Lower lobe of right lung (tissue), 2 donors: ENCODE measurements around the gene UNC5C. TPM values are rescaled to one million over a fixed set of nuclear protein-coding genes. Genes with fewer than 3 reads are reported as not detected.
A peak's percentile ranks its signal among the peaks of the same experiment; 100 is the strongest.
"Not testable (repeated sequence)": the region's sequence is repeated elsewhere in the genome, so short reads cannot be mapped to it uniquely, and the experiment has no call there.

Source experiments
- ATAC-seq, 2 donors: fragments of 200-7000 bp; cut with Tn5 transposase; one replicate each; pipeline ENCODE4 v1.9.1; 2020 to 2022; ENCODE audit warnings: mild to moderate bottlenecking in 2 of 2, moderate library complexity in 2 of 2
- DNase-seq: peaks from one replicate; pipeline ENCODE4 v3.0.0-alpha.2; 2020
- H3K27ac ChIP-seq: fragments of 200-600 bp; one replicate; pipeline ENCODE4 v1.8.0; 2022
- H3K27me3 ChIP-seq: fragments of 200-600 bp; one replicate; pipeline ENCODE4 v1.8.0; 2022; ENCODE audit warnings: low read depth
- H3K36me3 ChIP-seq: fragments of 200-600 bp; one replicate; pipeline ENCODE4 v1.8.0; 2022; ENCODE audit warnings: mild to moderate bottlenecking
- H3K4me1 ChIP-seq: fragments of 200-600 bp; one replicate; pipeline ENCODE4 v1.8.0; 2022
- H3K4me3 ChIP-seq: fragments of 200-600 bp; one replicate; pipeline ENCODE4 v1.8.0; 2022; ENCODE audit warnings: mild to moderate bottlenecking
- H3K9me3 ChIP-seq: fragments of 200-600 bp; one replicate; pipeline ENCODE4 v1.8.0; 2022
- CTCF ChIP-seq: fragments of 200-600 bp; IDR thresholded peaks from one replicate; pipeline ENCODE4 v1.8.0; 2022; ENCODE audit warnings: antibody characterized with exemption, mild to moderate bottlenecking
- intact Hi-C: fragments of 100-400 bp; cut with DNase I; formaldehyde crosslinking; loops from one replicate; pipeline ENCODE4 v1.11.0; 2022
- total RNA-seq: library from RNA; stranded (reverse); fragmentation: NEBNext Ultra II Directional; extraction: Animal tissue kit (Norgen Biotek cat#: 25700); gene quantifications from one replicate; pipeline ENCODE4 v1.2.1, GENCODE V29; 2021
- donor health status: DM: no; HTN: yes; CAD: no; lungs with severe emphysema.

UNC5C gene
- total RNA-seq, 1 donor from 2014 or later: 5.1 TPM

GRCh38 chr4:95153182-95153581 is 395.6 kb downstream of the UNC5C start:
- no peaks in the 10 kb centered on the region for H3K27me3 ChIP-seq
- no peaks in the 10 kb centered on the region for H3K4me1 ChIP-seq
- no peaks in the 10 kb centered on the region for H3K9me3 ChIP-seq
- no peak for TF ChIP-seq CTCF
- DNase-seq: no peak
- no peaks in the 10 kb centered on the region for H3K36me3 ChIP-seq
- no peak overlapping the region for H3K4me3 ChIP-seq
- H3K27ac ChIP-seq: no peak overlapping the region
- intact Hi-C loops: no loop called here
- peak; percentile 61 to 67 for ATAC-seq

GRCh38 chr4:95151255-95151654 is 397.5 kb downstream of the UNC5C start:
- no peaks in the 10 kb centered on the region for H3K36me3 ChIP-seq
- no peak overlapping the region for H3K4me3 ChIP-seq
- H3K27ac ChIP-seq: no peak overlapping the region
- no peak for DNase-seq
- intact Hi-C loops: no loop called here
- H3K27me3 ChIP-seq: no peaks in the 10 kb centered on the region
- H3K9me3 ChIP-seq: no peaks in the 10 kb centered on the region
- ATAC-seq: no peak
- no peaks in the 10 kb centered on the region for H3K4me1 ChIP-seq
- TF ChIP-seq CTCF: no peak

GRCh38 chr4:95142932-95143331 is 405.8 kb downstream of the UNC5C start:
- intact Hi-C loops: no loop called here
- Histone ChIP-seq H3K4me3 (no peak overlapping the region), H3K27me3 (no peaks in the 10 kb centered on the region), H3K9me3 (no peaks in the 10 kb centered on the region), H3K4me1 (no peaks in the 10 kb centered on the region), H3K27ac (no peak overlapping the region), H3K36me3 (no peaks in the 10 kb centered on the region)
- no peak for DNase-seq
- ATAC-seq: no peak
- TF ChIP-seq CTCF: no peak

GRCh38 chr4:95141361-95141760 is 407.4 kb downstream of the UNC5C start:
- no peak for ATAC-seq
- no peaks in the 10 kb centered on the region for H3K36me3 ChIP-seq
- no peak overlapping the region for H3K4me3 ChIP-seq
- no peaks in the 10 kb centered on the region for H3K27me3 ChIP-seq
- no peaks in the 10 kb centered on the region for H3K9me3 ChIP-seq
- no peak for TF ChIP-seq CTCF
- no peaks in the 10 kb centered on the region for H3K4me1 ChIP-seq
- intact Hi-C loops: no loop called here
- DNase-seq: no peak
- no peak overlapping the region for H3K27ac ChIP-seq

- H3K27ac ChIP-seq, ATAC-seq, H3K36me3 ChIP-seq, H3K4me1 ChIP-seq, H3K27me3 ChIP-seq, intact Hi-C loops, H3K9me3 ChIP-seq, DNase-seq, H3K4me3 ChIP-seq: not testable (repeated sequence)
Observed at GRCh38 chr4:95139424-95139823, 409.3 kb downstream of the UNC5C start.

GRCh38 chr4:95134016-95134415 is 414.8 kb downstream of the UNC5C start:
- H3K4me3 ChIP-seq, H3K9me3 ChIP-seq, intact Hi-C loops, H3K36me3 ChIP-seq, H3K27ac ChIP-seq, H3K27me3 ChIP-seq, DNase-seq, ATAC-seq, H3K4me1 ChIP-seq: not testable (repeated sequence)

GRCh38 chr4:95129821-95130311 is 418.9 kb downstream of the UNC5C start:
- DNase-seq (no peak), ATAC-seq (peak; percentile 66 to 80)
- no peak for TF ChIP-seq CTCF
- no peaks in the 10 kb centered on the region for H3K9me3 ChIP-seq
- H3K27ac ChIP-seq: no peak overlapping the region
- H3K4me3 ChIP-seq: no peak overlapping the region
- no peaks in the 10 kb centered on the region for H3K4me1 ChIP-seq
- H3K36me3 ChIP-seq: no peaks in the 10 kb centered on the region
- no peaks in the 10 kb centered on the region for H3K27me3 ChIP-seq
- intact Hi-C loops: no loop called here
